HG02885 (cell line): ENCODE data around the gene SIGLEC6.

ENCODE experiments used
- ATAC-seq: cut with Tn5 transposase; IDR thresholded peaks from one replicate; pipeline ENCODE4 v1.9.1; 2021; ENCODE audit warnings: mild to moderate bottlenecking; ENCODE audit not compliant: unreplicated experiment, poor library complexity

Gene SIGLEC6

GRCh38 chr19:51479531-51480331 lies 51.7 kb downstream of the SIGLEC6 start:
- no peak for ATAC-seq

GRCh38 chr19:51478381-51479234 lies 52.9 kb downstream of the SIGLEC6 start, which contains the start of gene CEACAM18:
TSS of gene CEACAM18 (plus strand) at chr19:51478539.
- ATAC-seq: no peak

DNA sequence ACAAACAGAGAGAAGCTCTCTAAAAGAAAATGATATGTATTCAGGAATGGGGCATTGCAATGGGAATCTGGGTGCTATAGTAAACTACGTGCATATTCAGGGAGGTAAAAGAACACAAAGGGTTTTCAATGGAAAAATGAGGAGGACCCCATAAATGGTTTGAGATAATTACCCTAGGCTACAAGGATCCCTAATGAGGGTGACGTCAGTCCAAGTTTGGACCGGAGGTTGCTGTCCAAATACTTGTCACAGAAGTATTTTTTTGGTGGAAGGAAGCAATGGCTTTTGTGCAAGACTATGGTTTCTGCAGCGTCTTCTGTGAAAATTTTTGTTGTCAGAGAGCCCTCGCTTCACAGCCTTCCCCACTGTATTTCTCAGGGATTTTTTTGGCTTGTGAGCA lies 54.1 kb downstream of the SIGLEC6 start:
- no peak for ATAC-seq

DNA sequence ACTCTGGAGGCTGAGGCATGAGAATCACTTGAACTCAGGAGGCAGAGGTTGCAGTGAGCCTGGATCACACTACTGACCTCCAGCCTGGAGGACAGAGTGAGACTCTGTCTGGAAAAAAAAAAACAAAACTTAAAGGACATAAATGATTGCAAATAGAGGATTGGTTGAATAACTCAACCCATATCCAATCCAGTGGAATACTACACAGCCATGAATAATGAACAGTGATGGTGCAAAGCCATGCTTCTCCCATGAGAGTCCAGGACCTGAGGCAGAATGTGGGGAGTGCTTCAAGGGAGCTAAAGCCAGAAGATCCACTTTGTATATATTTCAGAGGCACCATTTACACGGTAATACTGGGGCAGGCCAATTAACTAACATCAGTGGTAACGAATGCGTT lies 55.3 kb downstream of the SIGLEC6 start:
- ATAC-seq: no peak

- no peak for ATAC-seq
These were observed 58.3 kb downstream of the SIGLEC6 start for GRCh38 chr19:51473009-51473707.

- no peak for ATAC-seq
These were observed 58.9 kb downstream of the SIGLEC6 start for GRCh38 chr19:51472607-51473006.

DNA sequence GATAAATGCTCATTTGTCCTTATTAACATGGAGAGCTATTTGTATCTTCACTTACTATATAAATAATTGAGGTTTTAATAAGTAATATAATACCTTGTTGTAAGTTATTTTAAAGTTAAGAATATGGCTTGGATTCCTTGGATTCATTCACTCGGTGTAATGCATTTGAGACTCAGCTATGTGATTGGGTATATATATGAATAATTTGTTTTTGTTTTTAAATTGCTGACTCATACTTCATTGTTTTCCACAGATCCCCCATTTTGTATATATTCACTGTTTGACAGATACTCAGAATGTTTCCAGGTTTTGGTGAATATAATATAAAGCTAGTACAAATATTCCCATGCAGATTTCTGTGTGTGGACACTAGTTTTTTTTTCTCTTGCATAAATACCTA lies 59.9 kb downstream of the SIGLEC6 start:
- ATAC-seq: no peak

GRCh38 chr19:51470966-51471365 lies 60.5 kb downstream of the SIGLEC6 start:
- ATAC-seq: no peak

DNA sequence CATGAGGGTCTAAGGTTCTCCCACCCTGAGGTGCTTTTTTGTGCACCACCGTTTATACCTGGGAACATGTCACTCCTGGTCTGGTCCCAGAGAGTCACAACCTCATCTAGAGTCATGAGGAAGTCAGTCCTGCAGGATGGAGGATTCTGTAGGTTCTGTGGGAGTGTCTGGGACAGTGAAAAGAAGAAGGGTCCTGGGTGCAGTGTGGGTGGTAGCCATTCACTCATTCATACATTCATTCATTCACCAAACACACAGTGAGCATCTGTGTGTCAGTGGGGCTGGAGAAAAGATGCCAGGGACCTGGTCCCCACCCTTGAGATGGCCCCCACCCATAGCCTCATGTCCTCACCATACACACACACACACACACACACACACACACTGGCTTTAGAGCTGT lies 61.8 kb downstream of the SIGLEC6 start:
- no peak for ATAC-seq

DNA sequence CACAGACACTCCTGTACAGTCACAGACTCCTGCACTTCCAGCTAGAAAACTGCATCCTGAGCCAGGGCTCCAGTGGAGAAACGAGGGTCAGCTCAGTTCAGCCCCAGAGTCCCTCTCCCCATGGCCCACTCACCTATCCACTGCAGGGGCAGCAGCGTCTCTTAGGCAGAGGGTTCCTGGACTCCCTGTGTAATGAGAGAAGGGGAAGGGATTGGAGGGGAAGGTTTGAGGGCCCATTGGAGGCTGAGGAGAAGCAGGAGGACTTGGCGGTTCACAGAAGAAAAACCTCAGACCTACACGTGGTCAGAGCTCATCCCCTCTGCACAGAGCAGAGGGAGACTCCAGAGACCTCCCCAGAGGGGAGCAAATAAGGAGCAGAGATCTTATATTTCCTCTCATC lies 62.3 kb downstream of the SIGLEC6 start:
- ATAC-seq: no peak

DNA sequence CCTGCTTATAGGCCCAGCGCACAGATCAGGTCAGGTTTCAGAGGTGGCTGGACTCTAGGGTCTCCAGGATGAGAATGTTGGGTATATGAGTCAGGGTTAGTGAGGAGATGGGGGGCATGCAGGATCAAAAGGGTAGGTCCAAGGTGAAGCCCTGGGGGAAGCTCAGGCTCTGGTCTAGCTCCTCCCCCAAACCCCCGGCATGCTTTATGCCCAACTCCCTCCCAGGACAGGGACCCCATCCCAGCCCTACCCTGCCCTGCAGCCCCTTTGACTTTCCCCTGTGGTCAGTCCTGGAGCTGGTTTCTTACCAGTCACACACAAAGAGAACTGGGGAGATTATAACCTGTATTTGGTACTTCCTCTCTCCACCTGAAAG lies 62.9 kb downstream of the SIGLEC6 start:
- no peak for ATAC-seq

DNA sequence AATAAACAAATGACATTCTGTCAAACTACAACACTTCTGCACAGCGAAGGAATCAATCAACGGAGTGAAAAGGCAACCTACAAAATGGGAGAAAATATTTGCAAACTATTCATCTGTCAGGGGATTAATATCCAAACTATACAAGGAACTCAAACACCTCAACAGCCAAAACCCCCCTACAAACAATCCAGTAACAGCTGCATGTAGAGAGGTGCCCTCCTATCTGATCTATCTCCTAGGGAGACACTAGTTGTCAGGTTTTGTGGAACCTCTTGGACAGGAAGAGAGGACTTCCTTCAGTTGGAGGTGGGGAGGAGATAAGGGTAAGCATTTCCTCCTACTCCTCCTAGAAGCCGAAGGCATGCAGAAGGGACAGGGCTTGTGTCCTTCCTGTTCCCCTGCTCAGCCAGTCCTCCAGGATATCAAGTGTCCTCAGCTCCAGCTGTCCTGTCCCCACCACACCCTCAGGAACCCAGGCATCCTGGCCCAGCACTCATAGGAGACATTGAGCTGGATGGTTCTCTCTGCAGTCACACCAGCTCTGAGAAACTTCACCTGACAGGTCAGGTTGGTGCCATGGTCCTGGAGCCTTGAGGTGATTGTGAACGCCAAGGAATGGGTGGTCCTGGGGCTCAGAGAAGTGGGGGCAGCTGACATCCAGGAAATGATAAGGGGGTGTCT lies 63.5 kb downstream of the SIGLEC6 start:
- ATAC-seq: no peak
